Ovary (tissue), 9 donors: ENCODE data around the gene DLK1. TPM values are rescaled to one million over a fixed set of nuclear protein-coding genes. Genes with fewer than 3 reads are reported as not detected.
A peak's percentile ranks its signal among the peaks of the same experiment; 100 is the strongest.

Experiments
- DNase-seq, 5 donors: peaks; one replicate each; pipeline ENCODE4 v3.0.0-alpha.2; 2019 to 2020
- H3K27ac ChIP-seq, 2 donors: fragments of 200-600 bp; one replicate each; pipeline versions ENCODE4 v1.5.1 to v1.8.0; 2019 to 2022
- H3K27me3 ChIP-seq: fragments of 200-600 bp; one replicate; pipeline ENCODE4 v1.8.0; 2022
- H3K36me3 ChIP-seq: fragments of 200-600 bp; sonication (generic); one replicate; pipeline ENCODE4 v1.5.1; 2019
- H3K4me1 ChIP-seq: one replicate; pipeline ENCODE4 v1.8.1; 2013; ENCODE audit warnings: mild to moderate bottlenecking, moderate library complexity; ENCODE audit not compliant: insufficient read depth
- H3K4me3 ChIP-seq: fragments of 200-600 bp; sonication (generic); one replicate; pipeline ENCODE4 v1.5.1; 2017
- H3K9me3 ChIP-seq, 2 donors: fragments of 200-600 bp in 1 of 2; sonication (generic) in 1 of 2; one replicate each; pipeline versions ENCODE4 v1.5.1 to v1.8.1; 2013 to 2019; ENCODE audit warnings: mild to moderate bottlenecking in 1 of 2, moderate library complexity in 1 of 2
- CTCF ChIP-seq, 3 donors: fragments of 450-650 bp in 2 of 3; fragments of 200-600 bp in 1 of 3; IDR thresholded peaks; one replicate each; pipeline versions ENCODE4 v1.5.1 to v1.8.0; 2016 to 2022; ENCODE audit warnings: antibody characterized with exemption in 3 of 3, mild to moderate bottlenecking in 1 of 3
- EP300 ChIP-seq: sonication (generic); formaldehyde crosslinking; IDR thresholded peaks from one replicate; pipeline ENCODE4 v1.6.1; 2017; ENCODE audit warnings: antibody characterized with exemption
- POLR2A ChIP-seq: fragments of 450-650 bp; IDR thresholded peaks from one replicate; pipeline ENCODE4 v1.6.1; 2017; ENCODE audit warnings: antibody characterized with exemption, mild to moderate bottlenecking, moderate library complexity
- WGBS, 3 donors: extraction: QIAGEN DNeasy Blood & Tissue Kit in 1 of 3; methylation state at CpG; one replicate each; pipeline versions ENCODE4 v1.1.5 to v1.1.7; 2013 to 2017; 5-methylcytosine and 5-hydroxymethylcytosine counted together
- intact Hi-C, 4 donors: fragments of 100-400 bp; cut with DNase I; formaldehyde crosslinking; loops; one replicate each; pipeline versions ENCODE4 v1.11.0 to v1.15.1; 2022 to 2023
- polyA plus RNA-seq, 2 donors: library from polyadenylated mRNA; stranded (reverse); fragments of 200-250 nt in 1 of 2; fragments of 350-450 nt in 1 of 2; fragmentation: Illumina TruSeq in 1 of 2; extraction: RNeasy Lipid Tissue Mini Kit (QIAGEN cat#74804) in 1 of 2; gene quantifications; one replicate each; pipeline ENCODE4 v1.2.3, GENCODE V29; 2013 to 2014
- total RNA-seq, 7 donors: library from RNA; depleted of rRNA in 2 of 7; stranded (reverse); fragments of >200 nt in 2 of 7; fragmentation: NEBNext Ultra II Directional in 3 of 7; extraction: Animal tissue kit (Norgen Biotek cat#: 25700) in 3 of 7; gene quantifications; one replicate each; pipeline versions ENCODE4 v1.1.0 to v1.2.4, GENCODE V29; 2016 to 2023
- donor health status: DM: no; HTN: no; CAD: no; lungs with moderate emphysema.
- donor health status: DM: no; HTN: no; CAD: no.
- donor health status: Bipolar disorder and iron deficiency.
- donor health status: DM: yes; HTN: yes; CAD: no.
- donor health status: DM: no; HTN: no; CAD: no.
- donor health status: DM: yes; HTN: yes; CAD: no.

The DLK1 gene
- total and polyA plus RNA-seq, 9 donors, result 34.2 to 1,875 (median 108) TPM

- no peak overlapping the region for H3K27ac ChIP-seq
- no peaks in the 10 kb centered on the region for H3K4me1 ChIP-seq
- TF ChIP-seq EP300, result no peak
- no peak for TF ChIP-seq CTCF (IDR thresholded peaks at IDR 0.05)
- TF ChIP-seq POLR2A, result no peak
- H3K27me3 ChIP-seq, result no peaks in the 10 kb centered on the region
- DNase-seq, result peak in 1 of 5 donors; percentile 11
- 91 to 95% (median 93%) methylated on average over 7 of the region's 7 CpGs for WGBS, 3 donors
- H3K9me3 ChIP-seq, result no peaks in the 10 kb centered on the region
- no peak overlapping the region for H3K4me3 ChIP-seq
- intact Hi-C loops, result no loop called here
- H3K36me3 ChIP-seq, result no peaks in the 10 kb centered on the region
These were observed 39.3 kb downstream of the DLK1 start for GRCh38 chr14:100765991-100766390.

GRCh38 chr14:100767003-100767787 lies 40.5 kb downstream of the DLK1 start:
- peak in 1 of 5 donors; percentile 21 for DNase-seq
- H3K27me3 ChIP-seq, result no peaks in the 10 kb centered on the region
- H3K36me3 ChIP-seq, result no peaks in the 10 kb centered on the region
- TF ChIP-seq POLR2A, result no peak
- TF ChIP-seq EP300, result no peak
- TF ChIP-seq CTCF (IDR thresholded peaks at IDR 0.05), result no peak
- H3K9me3 ChIP-seq, result no peaks in the 10 kb centered on the region
- H3K4me1 ChIP-seq, result no peaks in the 10 kb centered on the region
- H3K4me3 ChIP-seq, result no peak overlapping the region
- WGBS, 3 donors, result 74 to 83% (median 81%) methylated on average over 15 of the region's 15 CpGs
- no peak overlapping the region for H3K27ac ChIP-seq
- intact Hi-C loops, result no loop called here

GRCh38 chr14:100767788-100768536 lies 41.3 kb downstream of the DLK1 start:
- no peaks in the 10 kb centered on the region for H3K27me3 ChIP-seq
- H3K9me3 ChIP-seq, result no peaks in the 10 kb centered on the region
- WGBS, 3 donors, result 75 to 83% (median 77%) methylated on average over 14 of the region's 14 CpGs
- TF ChIP-seq EP300, result no peak
- TF ChIP-seq CTCF (IDR thresholded peaks at IDR 0.05), result no peak
- no peak for TF ChIP-seq POLR2A
- intact Hi-C loops, result no loop called here
- no peak overlapping the region for H3K27ac ChIP-seq
- H3K36me3 ChIP-seq, result no peaks in the 10 kb centered on the region
- peak in 1 of 5 donors; percentile 11 for DNase-seq
- H3K4me1 ChIP-seq, result no peaks in the 10 kb centered on the region
- H3K4me3 ChIP-seq, result no peak overlapping the region

- no peaks in the 10 kb centered on the region for H3K4me1 ChIP-seq
- no peak overlapping the region for H3K27ac ChIP-seq
- DNase-seq, result no peak
- H3K9me3 ChIP-seq, result no peaks in the 10 kb centered on the region
- WGBS, 3 donors, result 86 to 89% (median 89%) methylated on average over 32 of the region's 32 CpGs
- intact Hi-C loops, result no loop called here
- TF ChIP-seq EP300 (no peak), POLR2A (no peak), CTCF (IDR thresholded peaks at IDR 0.05) (no peak)
- H3K27me3 ChIP-seq, result no peaks in the 10 kb centered on the region
- H3K36me3 ChIP-seq, result no peaks in the 10 kb centered on the region
- H3K4me3 ChIP-seq, result no peak overlapping the region
These were observed 42.6 kb downstream of the DLK1 start for GRCh38 chr14:100769035-100769939.
